ENCODE results near the gene BRD4. TPM values are rescaled to one million over a fixed set of nuclear protein-coding genes. Genes with fewer than 3 reads are reported as not detected.

The BRD4 gene
- total RNA-seq, 4 donors from 2014 or later: 39.5 to 87.9 (median 61.2) TPM

DNA sequence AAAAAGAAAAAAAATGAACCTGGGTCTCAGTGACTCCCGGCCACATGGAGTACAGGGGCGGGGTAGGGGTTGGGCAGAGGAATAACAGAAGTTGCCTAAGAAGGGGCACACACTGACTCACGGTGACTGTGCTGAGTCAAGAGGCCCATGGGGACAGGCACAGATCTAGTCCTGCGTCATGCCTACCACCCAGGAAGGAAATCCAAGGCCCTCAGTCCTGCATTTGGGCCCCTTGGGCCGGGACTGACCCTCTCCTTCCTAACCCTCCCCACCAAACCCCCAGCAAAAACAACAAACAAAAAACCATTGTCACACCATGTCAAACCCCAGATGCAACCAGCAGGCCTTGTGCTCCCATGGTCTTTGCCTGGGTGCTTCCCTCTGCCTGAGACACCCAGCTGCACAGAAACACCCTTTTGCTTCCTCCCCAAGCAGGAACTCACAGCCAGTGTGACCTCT, 122.0 kb downstream of the BRD4 start:
- H3K27ac ChIP-seq: peak overlapping the region in 1 of 4 donors; percentile 12

DNA sequence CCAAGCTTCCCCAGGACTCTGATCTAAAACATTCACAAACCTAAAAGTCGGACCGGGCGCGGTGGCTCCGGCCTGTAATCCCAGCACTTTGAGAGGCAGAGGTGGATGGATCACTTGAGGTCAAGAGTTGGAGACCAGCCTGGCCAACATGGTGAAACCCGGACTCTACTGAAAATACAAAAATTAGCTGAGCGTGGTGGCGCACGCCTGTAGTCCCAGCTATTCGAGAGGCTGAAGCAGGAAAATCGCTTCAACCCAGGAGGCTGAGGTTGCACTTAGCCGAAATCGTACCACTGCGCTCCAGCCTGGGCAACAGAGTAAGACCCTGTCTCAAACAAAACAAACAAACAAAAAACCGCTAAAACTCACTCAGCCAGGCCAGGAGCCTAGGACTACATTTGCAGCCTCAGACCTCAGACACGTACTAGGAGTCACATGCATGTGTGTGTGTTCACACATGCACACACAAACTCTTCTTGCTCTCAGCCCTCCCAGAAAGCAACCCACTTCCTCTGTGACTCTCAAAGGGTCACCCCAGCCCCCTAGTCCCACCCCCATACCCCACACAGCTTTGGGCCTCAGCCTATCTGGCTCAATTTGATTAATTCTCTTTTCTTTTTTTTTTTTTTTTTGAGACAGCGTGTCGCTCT, 130.8 kb downstream of the BRD4 start:
- H3K27me3 ChIP-seq: peaks cover 63% of the 10 kb centered on the region
- no peak for DNase-seq
- H3K27ac ChIP-seq: no peak overlapping the region
- 88 to 90% methylated on average over 3 to 18 of the region's 18 CpGs for WGBS, 2 donors (ENCODE audit: low coverage in 1 of 2)
- no peaks in the 10 kb centered on the region for H3K9me3 ChIP-seq
- H3K4me1 ChIP-seq: peaks cover 9 to 22% (median 16%) of the 10 kb centered on the region in 4 donors
- no peak overlapping the region for H3K4me3 ChIP-seq
- intact Hi-C loops (cut with DNase I; ENCODE audit: low total_unique reads) (no loop called here), in situ Hi-C loops (cut with MboI; ENCODE audit: low pct_ligation_motif_present in 1 of 4, low pct_unique_long_range_greater_than_20kb in 1 of 4, low sequenced_read_pairs in 3 of 4) (no loop called here)
- no peaks in the 10 kb centered on the region for H3K36me3 ChIP-seq
- TF ChIP-seq, protein P1, sequence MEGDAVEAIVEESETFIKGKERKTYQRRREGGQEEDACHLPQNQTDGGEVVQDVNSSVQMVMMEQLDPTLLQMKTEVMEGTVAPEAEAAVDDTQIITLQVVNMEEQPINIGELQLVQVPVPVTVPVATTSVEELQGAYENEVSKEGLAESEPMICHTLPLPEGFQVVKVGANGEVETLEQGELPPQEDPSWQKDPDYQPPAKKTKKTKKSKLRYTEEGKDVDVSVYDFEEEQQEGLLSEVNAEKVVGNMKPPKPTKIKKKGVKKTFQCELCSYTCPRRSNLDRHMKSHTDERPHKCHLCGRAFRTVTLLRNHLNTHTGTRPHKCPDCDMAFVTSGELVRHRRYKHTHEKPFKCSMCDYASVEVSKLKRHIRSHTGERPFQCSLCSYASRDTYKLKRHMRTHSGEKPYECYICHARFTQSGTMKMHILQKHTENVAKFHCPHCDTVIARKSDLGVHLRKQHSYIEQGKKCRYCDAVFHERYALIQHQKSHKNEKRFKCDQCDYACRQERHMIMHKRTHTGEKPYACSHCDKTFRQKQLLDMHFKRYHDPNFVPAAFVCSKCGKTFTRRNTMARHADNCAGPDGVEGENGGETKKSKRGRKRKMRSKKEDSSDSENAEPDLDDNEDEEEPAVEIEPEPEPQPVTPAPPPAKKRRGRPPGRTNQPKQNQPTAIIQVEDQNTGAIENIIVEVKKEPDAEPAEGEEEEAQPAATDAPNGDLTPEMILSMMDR (IDR thresholded peaks at IDR 0.05): no peak
- TF ChIP-seq POLR2A (IDR thresholded peaks at IDR 0.05) (no peak), POLR2AphosphoS5 (IDR thresholded peaks at IDR 0.05) (no peak), EP300 (IDR thresholded peaks at IDR 0.05; ENCODE audit: low read depth) (no peak)

More for the DNA sequence above, 122.0 kb downstream of the BRD4 start:
- Histone ChIP-seq H3K4me1 (no peaks in the 10 kb centered on the region), H3K9me3 (no peaks in the 10 kb centered on the region), H3K4me3 (no peak overlapping the region), H3K36me3 (no peaks in the 10 kb centered on the region), H3K27me3 (peaks cover 1% of the 10 kb centered on the region)
- in situ Hi-C loops (cut with MboI; ENCODE audit: low pct_ligation_motif_present in 1 of 4, low pct_unique_long_range_greater_than_20kb in 1 of 4, low sequenced_read_pairs in 3 of 4): no loop called here
- TF ChIP-seq EP300 (IDR thresholded peaks at IDR 0.05; ENCODE audit: low read depth) (no peak), POLR2AphosphoS5 (IDR thresholded peaks at IDR 0.05) (no peak), POLR2A (IDR thresholded peaks at IDR 0.05) (no peak)
- TF ChIP-seq, protein P1 (IDR thresholded peaks at IDR 0.05): no peak
- intact Hi-C loops (cut with DNase I; ENCODE audit: low total_unique reads): no loop called here
- 63 to 83% methylated on average over 1 to 5 of the region's 5 CpGs for WGBS, 2 donors (ENCODE audit: low coverage in 1 of 2)
- no peak for DNase-seq

DNA sequence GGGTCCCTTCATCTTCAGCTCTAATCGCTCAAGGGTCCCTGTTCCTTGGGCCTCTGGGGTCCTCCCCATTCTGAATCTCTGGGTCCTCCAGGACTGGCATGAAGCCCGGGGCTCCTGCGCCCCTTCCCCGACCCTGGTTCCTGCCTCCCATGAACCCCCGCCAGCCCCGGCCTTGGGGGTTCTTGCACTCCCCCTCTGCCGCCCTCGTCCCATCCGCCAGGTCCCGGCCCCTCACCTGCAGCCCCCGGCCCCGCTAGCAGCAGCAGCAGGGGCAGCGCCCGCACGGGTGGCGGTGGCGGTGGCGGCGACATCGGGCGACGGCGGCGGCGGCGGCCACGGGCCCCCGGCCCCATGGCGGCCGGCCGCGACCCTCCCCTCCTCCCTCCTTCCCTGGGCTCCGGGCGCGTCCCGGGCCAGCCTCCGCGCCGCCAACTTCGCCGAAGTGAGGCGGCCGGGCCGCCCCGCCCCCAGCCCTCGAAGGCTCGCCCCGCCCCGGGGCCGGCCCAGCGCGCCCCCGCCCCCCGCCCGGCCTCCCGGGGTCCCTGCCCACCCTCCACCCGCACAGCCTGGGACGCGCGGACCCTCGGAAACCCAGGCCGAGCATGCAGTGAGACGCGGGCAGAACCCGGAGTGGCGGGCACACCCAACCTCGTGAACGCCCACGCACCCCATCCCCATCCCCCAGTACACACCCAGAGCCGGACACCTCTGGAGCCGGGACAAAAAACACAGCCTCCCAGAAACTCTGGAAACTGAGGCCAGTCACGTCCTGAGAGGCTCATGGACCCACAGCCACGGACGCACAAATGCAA, 131.6 kb downstream of the BRD4 start, which contains the start of gene NOTCH3:
Gene NOTCH3, minus strand, starts transcription at position 443 of the 812 bp plus-strand sequence. Its CDS starts 90 bp downstream, at position 353.
- TF ChIP-seq, protein P1 (IDR thresholded peaks at IDR 0.05): no peak
- TF ChIP-seq POLR2A (IDR thresholded peaks at IDR 0.05) (no peak), POLR2AphosphoS5 (IDR thresholded peaks at IDR 0.05) (no peak), EP300 (IDR thresholded peaks at IDR 0.05; ENCODE audit: low read depth) (no peak)
- DNase-seq: no peak
- Histone ChIP-seq H3K4me3 (peak within 1 kb of the TSS in 3 of 4 donors; percentile 16 to 40 (median 31)), H3K27me3 (peaks cover 69% of the 10 kb centered on the region), H3K27ac (peak within 1 kb of the TSS; percentile 15 to 41 (median 20)), H3K9me3 (no peaks in the 10 kb centered on the region), H3K36me3 (no peaks in the 10 kb centered on the region), H3K4me1 (peaks cover 9 to 29% (median 19%) of the 10 kb centered on the region in 4 donors)
- intact Hi-C loops (cut with DNase I; ENCODE audit: low total_unique reads) (no loop called here), in situ Hi-C loops (cut with MboI; ENCODE audit: low pct_ligation_motif_present in 1 of 4, low pct_unique_long_range_greater_than_20kb in 1 of 4, low sequenced_read_pairs in 3 of 4) (no loop called here)
- WGBS, 2 donors (ENCODE audit: low coverage in 1 of 2): 11% methylated on average over 26 of the region's 74 CpGs; no CpG with 5 or more reads in 1 of the 2 donors
